Measurements from ENCODE around the gene SMIM15.

SMIM15 gene

DNA sequence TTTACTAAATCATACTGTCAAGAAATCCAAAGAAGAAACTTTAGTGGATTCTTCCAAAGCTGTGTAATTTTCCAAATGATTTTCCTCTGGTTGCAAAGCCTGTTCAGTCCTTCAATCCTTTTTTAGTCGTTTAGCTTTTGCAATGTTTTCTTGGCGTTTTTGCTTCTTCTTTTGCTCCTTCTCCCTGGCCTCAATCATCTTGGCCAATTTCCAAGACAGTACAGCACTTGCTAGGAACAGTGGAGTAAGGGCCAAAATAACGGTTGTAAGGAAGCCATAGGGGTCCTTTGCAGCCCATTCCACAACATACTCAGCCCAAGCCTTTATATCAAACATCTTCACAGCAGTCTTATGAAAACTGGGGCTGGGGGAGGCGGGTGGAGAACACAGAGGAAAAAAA, 2.4 kb downstream of the SMIM15 start:
- DNase-seq (ENCODE audit: low spot score): no peak

DNA sequence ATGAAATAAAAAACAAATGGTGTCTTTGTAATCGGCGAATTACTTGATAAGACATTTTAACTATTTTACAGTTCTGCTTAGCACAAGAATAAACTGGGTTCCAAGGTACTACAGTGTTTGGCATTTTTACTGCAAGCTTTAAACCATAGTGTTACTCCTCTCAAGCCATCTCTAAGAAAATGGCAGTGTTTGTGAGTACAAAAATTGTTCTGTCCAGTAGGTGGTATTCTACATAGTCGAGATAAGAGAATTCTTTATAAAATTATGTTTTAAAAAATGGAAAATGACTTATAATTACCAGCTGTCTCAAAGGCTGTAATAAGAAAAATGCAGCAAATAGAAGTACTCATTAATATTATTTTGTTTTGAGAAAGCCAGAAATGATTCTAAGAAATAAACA, 3.2 kb downstream of the SMIM15 start:
- no peak for DNase-seq (ENCODE audit: low spot score)

DNA sequence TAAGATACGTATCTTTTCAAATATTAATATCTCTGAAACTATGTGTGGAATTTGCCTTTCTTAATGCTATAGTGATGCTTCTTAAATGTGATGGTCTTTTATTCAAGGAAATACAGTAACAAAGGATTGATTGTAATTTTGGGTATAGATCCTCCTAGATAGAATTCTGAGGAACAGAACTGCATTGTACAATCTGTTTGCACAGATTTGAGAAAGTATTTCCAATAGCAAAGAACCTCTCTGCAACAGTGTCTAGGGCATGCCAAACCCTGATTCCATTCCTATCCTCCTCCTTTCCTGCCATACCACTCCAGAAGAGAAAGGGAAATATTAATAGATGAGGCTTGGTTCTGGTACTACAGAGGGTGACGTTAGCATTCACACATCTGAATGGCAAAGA, 10.4 kb downstream of the SMIM15 start:
- no peak for DNase-seq (ENCODE audit: low spot score)

DNA sequence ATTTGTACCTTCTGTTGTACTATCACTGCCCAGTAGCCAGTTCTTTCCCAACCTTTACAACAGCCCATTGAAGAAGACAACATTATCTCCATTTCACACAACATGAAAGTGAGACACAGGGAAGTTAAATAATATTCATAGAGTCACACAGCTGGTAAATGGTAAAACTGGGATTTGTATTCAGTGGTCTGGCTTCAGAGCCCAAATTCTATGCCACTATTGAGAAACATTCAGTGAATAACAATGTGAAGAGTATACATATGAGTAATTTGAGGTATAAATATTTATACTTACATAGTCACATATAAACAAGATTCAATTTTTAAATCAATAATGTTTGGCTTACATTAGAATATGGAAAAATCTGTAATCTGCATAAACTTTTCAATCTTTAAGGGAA, 13.8 kb downstream of the SMIM15 start:
- DNase-seq (ENCODE audit: low spot score): no peak

DNA sequence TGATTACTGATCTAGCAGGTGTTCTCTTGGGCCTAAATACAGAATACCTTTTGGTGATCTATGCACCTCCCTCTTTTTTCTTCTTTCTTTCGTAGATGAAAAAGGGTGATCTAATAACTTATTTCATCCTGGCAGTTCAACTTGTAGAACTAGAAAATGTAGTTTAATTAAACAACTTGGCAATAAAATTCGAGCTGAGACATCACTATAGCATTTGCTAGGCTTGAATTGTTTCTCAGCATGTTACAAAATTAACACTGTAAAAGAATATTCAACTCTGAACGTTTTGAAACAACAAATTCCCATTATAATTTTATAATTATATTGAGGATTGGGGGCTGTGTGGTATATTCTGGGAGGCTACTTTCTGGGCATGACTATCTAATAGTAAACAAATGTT, 19.5 kb downstream of the SMIM15 start:
- DNase-seq (ENCODE audit: low spot score): no peak

DNA sequence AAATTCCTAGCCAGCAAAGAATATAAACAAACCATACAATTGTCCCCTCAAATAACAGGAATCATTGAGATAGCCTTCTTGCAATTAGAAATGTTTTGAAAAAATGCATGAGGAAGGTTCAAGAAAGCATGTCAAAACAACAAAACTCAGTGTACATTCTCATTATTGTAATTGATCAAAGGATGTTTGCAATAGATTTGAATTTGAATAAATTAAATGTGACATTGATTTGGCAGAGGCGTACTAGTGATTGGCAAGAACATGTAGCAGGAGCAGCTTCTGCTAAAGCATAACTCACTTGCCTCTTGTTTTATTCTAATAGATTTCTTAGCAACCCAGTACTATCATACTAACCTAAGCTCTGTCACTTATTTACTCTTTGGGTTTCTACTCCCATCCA, 19.9 kb downstream of the SMIM15 start:
- DNase-seq (ENCODE audit: low spot score): no peak

DNA sequence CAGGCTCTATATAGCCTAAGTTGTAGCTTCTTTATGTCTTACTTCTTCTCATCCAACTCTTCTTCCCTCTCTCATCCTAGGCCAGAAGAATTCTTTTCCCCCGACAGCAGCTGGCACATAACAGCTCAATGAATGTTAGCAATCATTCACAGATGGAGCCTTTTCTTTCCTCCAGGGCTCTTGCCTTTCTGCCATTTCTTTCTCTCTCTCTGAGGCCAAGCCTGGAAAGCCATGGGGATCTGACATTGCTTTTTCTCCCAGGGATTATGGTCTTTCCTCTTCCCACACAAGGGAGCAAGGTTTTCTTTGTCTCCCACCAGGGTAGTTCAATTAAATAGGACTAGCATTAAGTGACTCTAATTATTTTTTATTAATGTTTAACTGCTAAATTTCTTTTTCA, 20.5 kb downstream of the SMIM15 start:
- no peak for DNase-seq (ENCODE audit: low spot score)

DNA sequence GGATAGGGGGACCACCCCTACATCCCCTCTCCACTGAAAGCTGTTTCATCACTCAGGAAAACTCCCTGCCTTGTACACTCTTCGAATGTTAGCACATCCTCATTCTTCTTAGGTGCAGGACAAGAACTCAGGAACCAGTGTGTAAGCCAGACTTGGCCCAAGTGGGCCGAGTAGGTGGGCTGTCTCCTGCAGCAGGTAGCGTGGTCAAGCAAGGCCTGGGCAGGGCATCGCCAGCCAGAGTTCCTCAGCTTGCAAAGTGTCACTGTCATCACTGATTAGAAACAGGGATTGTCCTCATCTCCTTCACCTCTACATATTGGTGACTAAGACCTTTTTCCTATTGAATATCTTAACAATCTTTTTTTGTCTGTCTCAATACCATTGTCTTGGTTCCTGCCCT, 22.3 kb downstream of the SMIM15 start:
- DNase-seq (ENCODE audit: low spot score): no peak

DNA sequence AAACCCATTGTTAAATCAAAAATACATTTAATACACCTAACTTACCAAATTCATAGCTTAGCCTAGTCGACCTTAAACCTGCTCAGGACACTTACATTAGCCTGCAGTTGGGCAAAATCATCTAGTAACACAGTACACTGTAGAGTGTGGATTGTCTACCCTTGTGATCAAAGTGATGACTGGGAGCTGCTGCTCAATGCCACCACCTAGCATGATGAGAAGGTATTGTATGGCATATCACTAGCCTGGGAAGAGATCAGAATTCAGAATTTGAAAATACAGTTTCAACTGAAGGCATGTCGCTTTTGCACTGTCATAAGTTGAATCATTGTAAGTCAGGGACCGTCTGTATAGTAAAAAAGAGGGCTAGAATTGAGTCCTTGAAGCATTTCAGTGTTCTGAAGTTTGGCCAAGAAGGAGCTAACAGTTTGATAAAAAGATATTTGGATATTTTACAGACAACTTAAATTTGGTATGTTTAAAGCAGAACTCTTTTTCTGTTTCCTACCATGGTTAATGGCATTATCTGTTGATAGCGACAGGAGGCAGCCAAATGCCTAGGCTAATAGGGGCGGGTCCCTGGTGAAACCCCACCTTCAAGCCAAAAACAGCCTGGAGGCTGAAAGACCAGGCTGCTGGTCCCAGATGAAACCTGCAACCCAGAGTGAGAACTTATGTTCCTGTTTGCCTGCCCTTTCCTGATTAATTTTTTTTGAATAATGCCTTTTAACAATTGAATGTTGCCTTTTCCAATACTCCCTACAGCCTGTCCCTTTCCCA, 23.0 kb downstream of the SMIM15 start:
- peak; percentile 24 for DNase-seq (ENCODE audit: low spot score)

DNA sequence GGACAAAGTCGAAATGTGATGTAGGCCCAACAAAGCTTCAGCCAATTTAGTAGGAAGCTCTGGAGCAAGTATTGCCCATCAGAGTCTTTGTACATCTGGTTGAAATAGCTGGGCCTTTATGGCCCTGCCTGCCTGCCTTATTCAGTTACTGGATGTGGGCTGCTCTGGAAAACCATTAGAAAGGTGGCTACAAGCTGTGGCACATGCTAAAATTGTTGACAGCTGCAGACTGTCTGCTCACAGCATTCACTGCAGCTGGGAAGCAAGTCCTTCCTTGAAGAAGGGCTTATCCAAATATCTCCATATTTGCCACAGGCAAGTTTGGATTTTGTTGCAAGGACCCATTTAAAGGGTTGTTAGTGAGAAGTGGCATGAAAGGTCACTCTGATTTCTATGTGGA, 24.4 kb downstream of the SMIM15 start:
- DNase-seq (ENCODE audit: low spot score): no peak

DNA sequence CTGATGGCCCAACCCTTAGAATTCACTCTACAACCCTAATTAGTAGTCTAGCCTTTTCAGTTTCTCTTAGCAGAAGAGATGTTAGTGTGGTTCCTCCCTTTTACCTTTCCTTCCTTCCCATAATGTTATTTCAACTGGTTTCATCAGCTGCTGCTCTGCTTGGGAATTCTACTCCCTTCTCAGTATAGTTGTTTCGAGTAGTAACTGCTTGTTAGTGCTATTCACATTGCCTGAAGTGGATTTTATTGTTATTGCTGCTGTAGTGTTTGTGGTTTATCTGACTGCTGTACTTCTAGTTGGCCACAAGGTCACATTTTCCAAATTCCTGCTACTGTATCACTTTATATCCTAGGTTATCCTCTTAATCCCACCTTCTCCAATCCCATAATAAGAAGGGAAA, 29.7 kb downstream of the SMIM15 start:
- no peak for DNase-seq (ENCODE audit: low spot score)

DNA sequence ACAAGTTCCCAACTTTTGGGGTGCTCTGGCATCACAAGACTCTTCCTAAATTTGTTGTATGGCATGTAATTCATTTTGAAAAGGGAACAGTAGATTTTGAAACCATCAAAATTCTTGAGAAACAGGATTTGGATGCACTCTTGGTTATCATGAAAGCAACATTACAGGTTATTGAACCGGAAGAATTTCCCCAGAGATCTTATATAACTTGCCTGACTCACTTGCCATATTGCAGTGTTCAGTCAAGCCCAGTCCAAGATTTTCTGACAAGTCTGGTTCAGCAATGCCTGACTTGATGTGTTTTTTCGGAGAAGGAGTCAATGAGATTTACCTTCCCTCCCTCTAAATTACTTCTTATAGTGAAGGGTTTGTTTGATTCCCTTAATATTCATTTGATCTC, 32.0 kb downstream of the SMIM15 start:
- no peak for DNase-seq (ENCODE audit: low spot score)

DNA sequence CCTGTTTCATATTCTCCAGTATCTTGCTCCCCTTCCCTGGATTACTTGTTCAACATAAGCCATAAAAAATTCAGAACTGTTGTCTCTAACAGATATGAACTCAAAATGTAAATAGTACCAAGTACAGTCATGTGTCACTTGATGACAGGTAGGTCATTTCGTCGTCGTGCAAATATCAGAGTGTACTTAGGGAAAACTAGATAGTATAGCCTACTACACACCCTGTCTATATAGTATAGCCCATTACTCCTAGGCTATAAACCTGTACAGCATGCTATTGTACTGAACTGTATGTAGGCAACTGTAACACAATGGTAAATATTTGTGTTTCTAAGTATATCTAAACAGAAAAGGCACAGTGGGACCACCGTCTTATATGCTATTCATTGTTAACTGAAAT, 39.1 kb downstream of the SMIM15 start:
- no peak for DNase-seq (ENCODE audit: low spot score)

DNA sequence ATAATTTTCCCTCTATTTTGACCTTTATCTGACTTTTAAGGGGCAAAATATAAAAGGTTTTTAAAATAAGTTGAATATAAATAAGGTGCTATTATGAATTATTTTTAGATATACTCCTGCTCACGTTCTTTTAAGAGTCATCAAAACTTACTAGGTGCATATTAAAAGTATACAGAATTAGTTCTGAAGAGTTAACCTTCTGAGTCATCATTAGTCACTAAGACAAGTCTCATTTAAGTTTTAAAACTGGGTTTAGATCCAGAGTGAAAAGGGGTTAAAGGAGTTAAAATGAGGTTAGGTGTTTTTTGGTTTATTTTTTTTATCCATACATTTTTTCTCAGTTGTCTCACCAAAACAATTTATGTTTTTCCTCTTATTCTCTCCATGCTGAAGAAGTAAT, 41.7 kb downstream of the SMIM15 start:
- no peak for DNase-seq (ENCODE audit: low spot score)

DNA sequence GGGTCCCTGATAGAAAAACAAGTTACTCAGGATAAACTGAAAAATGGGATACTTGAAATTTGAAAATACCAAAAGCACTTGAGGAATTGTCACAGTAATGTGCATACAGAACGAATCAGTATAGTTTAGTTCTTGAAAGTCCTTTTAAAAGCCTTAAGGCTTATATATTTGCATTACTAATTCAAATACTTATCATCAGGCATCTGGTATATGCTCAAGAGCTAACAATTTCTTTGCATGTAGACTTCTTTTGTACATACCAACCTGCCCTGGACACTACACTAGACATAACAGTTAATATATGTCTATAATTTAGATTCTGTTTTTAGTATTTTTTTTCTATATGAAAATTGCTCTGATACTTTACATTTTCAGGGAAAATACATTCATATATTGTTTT, 43.2 kb downstream of the SMIM15 start:
- no peak for DNase-seq (ENCODE audit: low spot score)

DNA sequence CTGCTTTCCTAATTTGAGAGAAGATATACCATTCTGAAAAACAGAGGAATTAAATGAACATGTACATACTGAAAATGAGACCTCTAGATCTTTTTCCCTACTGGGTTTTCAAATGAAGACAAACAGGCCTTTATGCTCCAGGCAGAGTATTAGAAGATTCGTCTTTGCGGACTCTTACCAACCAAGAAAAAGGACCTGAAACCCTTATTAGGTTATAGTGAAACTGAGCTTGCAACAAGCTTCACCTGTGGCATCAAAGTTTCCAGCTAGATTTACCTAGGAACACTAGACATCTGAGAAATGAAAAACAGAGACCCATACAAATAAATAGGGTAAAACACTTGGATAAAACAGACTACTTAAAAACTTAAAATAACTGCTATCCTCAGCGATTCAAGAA, 46.3 kb downstream of the SMIM15 start:
- DNase-seq (ENCODE audit: low spot score): no peak

DNA sequence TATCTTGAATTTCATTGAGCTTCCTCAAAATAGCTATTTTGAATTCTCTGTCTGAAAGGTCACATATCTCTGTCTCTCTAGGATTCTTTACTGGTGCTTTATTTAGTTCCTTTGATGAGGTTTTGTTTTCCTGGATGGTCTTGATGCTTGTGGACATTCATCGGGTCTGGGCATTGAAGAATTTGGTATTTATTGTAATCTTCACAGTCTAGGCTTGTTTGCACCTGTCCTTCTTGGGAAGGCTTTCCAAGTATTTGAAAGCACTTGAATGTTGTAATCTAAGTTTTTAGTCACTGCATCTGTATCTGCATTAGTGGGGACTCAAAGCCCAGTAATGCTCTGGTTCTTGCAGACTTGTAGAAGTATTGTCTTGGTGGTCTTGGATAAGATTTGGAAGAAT, 47.8 kb downstream of the SMIM15 start:
- DNase-seq (ENCODE audit: low spot score): no peak

All from D341Med (cell line).